HL-60 (cell line): ENCODE data around the gene PHLPP1.

Experiments used
- CTCF ChIP-seq: IDR thresholded peaks from one replicate; pipeline ENCODE4 v1.5.1; 2011; ENCODE audit warnings: low read length, control low read depth, inconsistent platforms; ENCODE audit not compliant: insufficient read depth
- POLR2AphosphoS5 ChIP-seq: IDR thresholded peaks from 2 replicates; pipeline ENCODE4 v1.6.1; 2012; ENCODE audit warnings: low read depth
- REST ChIP-seq: IDR thresholded peaks from 2 replicates; pipeline ENCODE4 v1.6.1; 2012; ENCODE audit warnings: low read depth; ENCODE audit not compliant: insufficient replicate concordance
- SPI1 ChIP-seq: IDR thresholded peaks from 2 replicates; pipeline ENCODE4 v1.6.1; 2012; ENCODE audit warnings: low read depth, mild to moderate bottlenecking, borderline replicate concordance

DNA sequence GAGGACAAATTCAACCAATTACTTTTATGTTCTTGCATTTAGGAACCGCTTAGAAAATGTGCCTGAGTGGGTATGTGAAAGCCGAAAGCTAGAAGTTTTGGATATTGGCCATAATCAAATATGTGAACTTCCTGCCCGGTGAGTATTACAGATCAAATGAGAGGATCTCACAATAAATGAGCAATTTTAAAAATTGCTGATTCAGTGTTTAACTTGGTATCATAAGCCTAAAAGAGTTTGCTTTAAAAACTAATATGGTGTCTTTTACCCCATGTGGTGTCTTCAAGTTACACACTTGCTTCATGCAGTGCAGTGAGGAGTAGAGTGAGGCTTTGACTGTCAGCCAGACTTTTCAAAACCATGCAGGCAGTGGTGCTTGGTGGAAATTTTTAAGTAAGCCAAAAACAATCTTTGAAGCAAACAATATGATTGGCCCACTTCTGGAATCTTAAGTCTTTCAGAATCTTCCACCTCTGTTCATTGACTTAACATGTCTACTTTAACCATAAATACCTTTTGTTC lies 199.6 kb downstream of the PHLPP1 start:
- TF ChIP-seq CTCF (no peak), POLR2AphosphoS5 (no peak), REST (no peak), SPI1 (no peak)
